ENCODE results near the gene ZSWIM9. TPM values are rescaled to one million over a fixed set of nuclear protein-coding genes. Genes with fewer than 3 reads are reported as not detected.

The ZSWIM9 gene
- total and polyA plus RNA-seq, 2 donors (not counting 3 experiments of a cell fraction or from before 2014, with no cell fraction given) = 1.0 to 8.6 TPM

DNA sequence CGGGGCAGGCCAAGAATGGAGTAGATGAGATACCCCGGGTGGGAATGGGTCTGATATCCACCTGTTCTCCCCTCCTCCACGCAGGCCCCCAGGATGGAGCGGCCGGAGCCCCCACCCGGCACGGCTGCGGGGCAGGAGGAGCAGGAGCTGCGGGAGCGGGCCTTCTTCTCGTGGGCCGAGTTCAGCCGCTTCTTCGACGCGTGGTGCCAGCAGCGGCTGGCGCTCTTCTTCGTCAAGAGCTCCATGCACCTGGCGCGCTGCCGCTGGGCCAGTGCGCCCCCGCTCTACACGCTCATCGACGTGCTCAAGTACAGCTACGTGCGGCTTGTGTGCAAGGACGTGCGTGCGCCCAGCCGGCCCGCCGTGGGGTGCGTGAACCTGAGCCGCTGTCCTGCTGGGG is 1.2 kb downstream of the ZSWIM9 start:
- Histone ChIP-seq H4K20me1 (replicated peaks; ENCODE audit: control insufficient read depth, extremely low read depth, insufficient read depth, low read length) (no peaks in the 10 kb centered on the region), H3K4me3 (replicated peaks in 1 of 3; ENCODE audit: insufficient read depth in 1 of 3, low read depth in 1 of 3, low read length in 3 of 3) (no peak overlapping the region), H3K4me1 (ENCODE audit: control insufficient read depth, extremely low read depth, insufficient read depth, low read length) (peaks cover 13% of the 10 kb centered on the region), H3K9me1 (replicated peaks; ENCODE audit: control insufficient read depth, extremely low read depth, insufficient read depth, low read length) (no peaks in the 10 kb centered on the region), H3K27me3 (ENCODE audit: control insufficient read depth in 2 of 2, insufficient read depth in 2 of 2, low read length in 2 of 2) (no peaks in the 10 kb centered on the region), H3K27ac (ENCODE audit: insufficient read depth, low read depth, low read length) (no peak overlapping the region), H3K9ac (replicated peaks; ENCODE audit: extremely low read depth, insufficient read depth, low read length) (no peak overlapping the region), H3K9me3 (replicated peaks; ENCODE audit: control insufficient read depth, insufficient read depth, low read length) (no peaks in the 10 kb centered on the region), H3K4me2 (ENCODE audit: insufficient read depth, low read length) (no peak overlapping the region), H3K79me2 (ENCODE audit: control insufficient read depth, insufficient read depth, low read length) (peaks cover 28% of the 10 kb centered on the region), H3K36me3 (ENCODE audit: control insufficient read depth in 2 of 2, extremely low read depth in 1 of 2, insufficient read depth in 2 of 2, low read length in 2 of 2) (peaks cover 0 to 6% of the 10 kb centered on the region in 2 experiments), H2AFZ (ENCODE audit: low read depth, low read length) (no peak overlapping the region)
- dilution Hi-C loops (cut with MboI; ENCODE audit: extremely low pct_ligation_motif_present, low sequenced_read_pairs) (no loop called here), intact Hi-C loops (cut with micrococcal nuclease) (loop anchor here (2.0 kb wide), 2 partner anchors 77 to 89 kb away; no protein-coding TSS in a partner anchor)
- ChIA-PET CTCF (interaction anchor here (1.5 kb wide), 1 partner anchor 32 kb away, joined by 3 read pairs; no protein-coding TSS in a partner anchor), POLR2A (no interaction called here)
- BruUV-seq (replicated peaks) = no TSS peak
- TF ChIP-seq FOS (IDR thresholded peaks at IDR 0.05; ENCODE audit: borderline replicate concordance, insufficient read depth, low read length) = no peak
- TF ChIP-seq, protein P1, sequence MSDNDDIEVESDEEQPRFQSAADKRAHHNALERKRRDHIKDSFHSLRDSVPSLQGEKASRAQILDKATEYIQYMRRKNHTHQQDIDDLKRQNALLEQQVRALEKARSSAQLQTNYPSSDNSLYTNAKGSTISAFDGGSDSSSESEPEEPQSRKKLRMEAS (IDR thresholded peaks at IDR 0.05; ENCODE audit: insufficient read depth, insufficient read length) = no peak
- TF ChIP-seq POLR2A (IDR thresholded peaks at IDR 0.05; ENCODE audit: low read depth, low read length) = no peak
- TF ChIP-seq, protein P2, sequence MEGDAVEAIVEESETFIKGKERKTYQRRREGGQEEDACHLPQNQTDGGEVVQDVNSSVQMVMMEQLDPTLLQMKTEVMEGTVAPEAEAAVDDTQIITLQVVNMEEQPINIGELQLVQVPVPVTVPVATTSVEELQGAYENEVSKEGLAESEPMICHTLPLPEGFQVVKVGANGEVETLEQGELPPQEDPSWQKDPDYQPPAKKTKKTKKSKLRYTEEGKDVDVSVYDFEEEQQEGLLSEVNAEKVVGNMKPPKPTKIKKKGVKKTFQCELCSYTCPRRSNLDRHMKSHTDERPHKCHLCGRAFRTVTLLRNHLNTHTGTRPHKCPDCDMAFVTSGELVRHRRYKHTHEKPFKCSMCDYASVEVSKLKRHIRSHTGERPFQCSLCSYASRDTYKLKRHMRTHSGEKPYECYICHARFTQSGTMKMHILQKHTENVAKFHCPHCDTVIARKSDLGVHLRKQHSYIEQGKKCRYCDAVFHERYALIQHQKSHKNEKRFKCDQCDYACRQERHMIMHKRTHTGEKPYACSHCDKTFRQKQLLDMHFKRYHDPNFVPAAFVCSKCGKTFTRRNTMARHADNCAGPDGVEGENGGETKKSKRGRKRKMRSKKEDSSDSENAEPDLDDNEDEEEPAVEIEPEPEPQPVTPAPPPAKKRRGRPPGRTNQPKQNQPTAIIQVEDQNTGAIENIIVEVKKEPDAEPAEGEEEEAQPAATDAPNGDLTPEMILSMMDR (IDR thresholded peaks at IDR 0.05; ENCODE audit: extremely low read depth in 1 of 2, insufficient read depth in 1 of 2, low read depth in 1 of 2, low read length in 2 of 2) = no peak
- no peak for TF ChIP-seq POLR2AphosphoS5 (IDR thresholded peaks at IDR 0.05; ENCODE audit: insufficient read depth, low read depth, low read length)
- no peak for TF ChIP-seq MYC (IDR thresholded peaks at IDR 0.05; ENCODE audit: low read depth, low read length)
- no peak for TF ChIP-seq EZH2 (IDR thresholded peaks at IDR 0.05; ENCODE audit: borderline replicate concordance, low read depth, low read length, severe bottlenecking)
- no peak for TF ChIP-seq JUN (IDR thresholded peaks at IDR 0.05; ENCODE audit: borderline replicate concordance, insufficient read depth, insufficient read length, low read depth)
- TF ChIP-seq GATA2 (IDR thresholded peaks at IDR 0.05; ENCODE audit: insufficient read depth, insufficient read length, low read depth, low read length) = no peak
- FAIRE-seq (no peak), DNase-seq (ENCODE audit: low read depth, low spot score) (no peak)

Data from endothelial cell of umbilical vein (primary cell).